Transverse colon (tissue), 4 donors: ENCODE results near the gene CYP3A7. TPM values are rescaled to one million over a fixed set of nuclear protein-coding genes. Genes with fewer than 3 reads are reported as not detected.
"Not testable (repeated sequence)": the region's sequence is repeated elsewhere in the genome, so short reads cannot be mapped to it uniquely, and the experiment has no call there.

ENCODE experiments used
- DNase-seq: peaks from one replicate; pipeline ENCODE4 v3.0.0-alpha.2; 2019
- H3K27ac ChIP-seq, 4 donors: fragments of 200-600 bp; sonication (generic); 2 replicates each; pipeline ENCODE4 v1.5.1; 2016 to 2018; ENCODE audit warnings: inconsistent platforms in 4 of 4
- H3K27me3 ChIP-seq: fragments of 200-600 bp; sonication (generic); 2 replicates; pipeline ENCODE4 v1.5.1; 2017; ENCODE audit warnings: inconsistent platforms
- H3K36me3 ChIP-seq, 4 donors: fragments of 200-600 bp; sonication (generic); 2 replicates each; pipeline ENCODE4 v1.5.1; 2017 to 2019; ENCODE audit warnings: inconsistent platforms in 4 of 4
- H3K4me1 ChIP-seq, 4 donors: fragments of 200-600 bp; sonication (generic); 2 replicates each; pipeline ENCODE4 v1.5.1; 2017 to 2020; ENCODE audit warnings: inconsistent platforms in 4 of 4
- H3K4me3 ChIP-seq, 4 donors: fragments of 200-600 bp; sonication (generic); 1 replicate in 1 of 4; 2 replicates in 3 of 4; pipeline versions ENCODE4 v1.5.1 to v1.6.1; 2017 to 2019; ENCODE audit warnings: inconsistent platforms in 4 of 4
- H3K9me3 ChIP-seq, 2 donors: fragments of 200-600 bp; sonication (generic); 2 replicates each; pipeline ENCODE4 v1.5.1; 2017 to 2019; ENCODE audit warnings: inconsistent platforms in 2 of 2
- EP300 ChIP-seq: sonication (generic); formaldehyde crosslinking; IDR thresholded peaks from one replicate; pipeline ENCODE4 v1.6.1; 2017; ENCODE audit warnings: antibody characterized with exemption, low read depth
- POLR2A ChIP-seq: fragments of 450-650 bp; IDR thresholded peaks from one replicate; pipeline ENCODE4 v1.6.1; 2016; ENCODE audit warnings: antibody characterized with exemption, mild to moderate bottlenecking, moderate library complexity
- POLR2AphosphoS5 ChIP-seq, 3 donors: sonication (generic); formaldehyde crosslinking; IDR thresholded peaks; one replicate each; pipeline ENCODE4 v1.6.1; 2016; ENCODE audit warnings: antibody characterized with exemption in 3 of 3
- WGBS, 2 donors: methylation state at CpG; one replicate each; pipeline ENCODE4 v1.1.5; 2018; ENCODE audit warnings: low coverage in 1 of 2; 5-methylcytosine and 5-hydroxymethylcytosine counted together
- in situ Hi-C, 4 donors: fragments of 200-750 bp; cut with MboI; loops; one replicate each; pipeline versions ENCODE4 v1.15.0 to v1.15.1; 2017; ENCODE audit warnings: low sequenced_read_pairs in 3 of 4, low pct_ligation_motif_present in 1 of 4, low pct_unique_long_range_greater_than_20kb in 1 of 4
- intact Hi-C: fragments of 100-400 bp; cut with DNase I; formaldehyde crosslinking; loops from one replicate; pipeline ENCODE4 v1.15.1; 2023; ENCODE audit warnings: low total_unique reads
- total RNA-seq, 4 donors: library from RNA; depleted of rRNA; stranded (reverse); fragments of >200 nt; gene quantifications; one replicate each; pipeline ENCODE4 v1.1.0, GENCODE V29; 2016
- TF ChIP-seq, protein P1 (sequence below), 5 experiments: fragments of 200-600 bp in 3 of 5; fragments of 450-650 bp in 2 of 5; sonication (generic) in 3 of 5; IDR thresholded peaks; 1 replicate in 2 of 5; 2 replicates in 3 of 5; pipeline ENCODE4 v1.5.1; 2016 to 2017; ENCODE audit warnings: antibody characterized with exemption in 5 of 5, inconsistent platforms in 3 of 5, mild to moderate bottlenecking in 2 of 5, moderate library complexity in 1 of 5

Gene CYP3A7
- total RNA-seq, 4 donors from 2014 or later = 0.95 to 3.0 (median 0.96) TPM; not detected in 1

DNA sequence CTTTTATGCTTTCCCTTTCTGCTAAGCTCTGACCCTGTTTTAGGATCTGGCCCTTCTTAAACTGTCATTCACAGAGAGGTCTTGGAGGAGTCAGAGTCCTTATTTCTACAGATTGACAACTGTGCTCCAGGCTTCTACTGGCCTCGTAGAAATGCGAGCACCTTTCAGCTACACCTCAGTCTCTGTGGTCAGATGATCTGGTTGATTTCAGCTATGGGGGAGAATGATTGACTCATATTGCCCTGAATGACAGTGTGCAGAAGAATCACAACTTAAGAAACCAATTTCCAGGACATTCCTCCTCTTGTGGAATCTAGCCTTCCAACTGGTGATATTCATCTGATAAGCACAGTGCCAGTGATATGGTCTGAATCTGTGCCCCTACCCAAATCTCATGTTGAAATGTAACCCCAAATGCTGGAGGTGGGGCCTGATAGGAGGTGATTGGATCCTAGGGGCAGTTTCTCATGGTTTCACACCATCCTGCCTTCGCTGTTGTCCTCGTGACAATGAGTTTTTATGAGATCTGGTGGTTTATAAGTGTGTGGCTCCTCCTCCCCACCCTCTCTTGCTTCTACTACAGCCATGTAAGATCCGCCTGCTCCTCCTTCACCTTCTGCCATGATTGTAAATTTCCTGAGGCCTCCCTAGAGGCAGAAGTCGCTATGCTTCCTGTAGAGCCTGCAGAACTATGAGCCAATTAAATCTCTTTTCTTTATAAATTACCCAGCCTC, 14.0 kb upstream of the CYP3A7 start:
- DNase-seq = no peak
- Histone ChIP-seq H3K4me1 (peaks cover 4 to 23% (median 10%) of the 10 kb centered on the region in 4 donors), H3K36me3 (no peaks in the 10 kb centered on the region), H3K9me3 (no peaks in the 10 kb centered on the region), H3K27ac (no peak overlapping the region), H3K4me3 (no peak overlapping the region), H3K27me3 (no peaks in the 10 kb centered on the region)
- in situ Hi-C loops = no loop called here
- TF ChIP-seq, protein P1, sequence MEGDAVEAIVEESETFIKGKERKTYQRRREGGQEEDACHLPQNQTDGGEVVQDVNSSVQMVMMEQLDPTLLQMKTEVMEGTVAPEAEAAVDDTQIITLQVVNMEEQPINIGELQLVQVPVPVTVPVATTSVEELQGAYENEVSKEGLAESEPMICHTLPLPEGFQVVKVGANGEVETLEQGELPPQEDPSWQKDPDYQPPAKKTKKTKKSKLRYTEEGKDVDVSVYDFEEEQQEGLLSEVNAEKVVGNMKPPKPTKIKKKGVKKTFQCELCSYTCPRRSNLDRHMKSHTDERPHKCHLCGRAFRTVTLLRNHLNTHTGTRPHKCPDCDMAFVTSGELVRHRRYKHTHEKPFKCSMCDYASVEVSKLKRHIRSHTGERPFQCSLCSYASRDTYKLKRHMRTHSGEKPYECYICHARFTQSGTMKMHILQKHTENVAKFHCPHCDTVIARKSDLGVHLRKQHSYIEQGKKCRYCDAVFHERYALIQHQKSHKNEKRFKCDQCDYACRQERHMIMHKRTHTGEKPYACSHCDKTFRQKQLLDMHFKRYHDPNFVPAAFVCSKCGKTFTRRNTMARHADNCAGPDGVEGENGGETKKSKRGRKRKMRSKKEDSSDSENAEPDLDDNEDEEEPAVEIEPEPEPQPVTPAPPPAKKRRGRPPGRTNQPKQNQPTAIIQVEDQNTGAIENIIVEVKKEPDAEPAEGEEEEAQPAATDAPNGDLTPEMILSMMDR (IDR thresholded peaks at IDR 0.05) = no peak
- TF ChIP-seq POLR2A (no peak), EP300 (no peak), POLR2AphosphoS5 (IDR thresholded peaks at IDR 0.05) (no peak)
- 78 to 90% methylated on average over 4 to 6 of the region's 6 CpGs for WGBS, 2 donors
- intact Hi-C loops = no loop called here

DNA sequence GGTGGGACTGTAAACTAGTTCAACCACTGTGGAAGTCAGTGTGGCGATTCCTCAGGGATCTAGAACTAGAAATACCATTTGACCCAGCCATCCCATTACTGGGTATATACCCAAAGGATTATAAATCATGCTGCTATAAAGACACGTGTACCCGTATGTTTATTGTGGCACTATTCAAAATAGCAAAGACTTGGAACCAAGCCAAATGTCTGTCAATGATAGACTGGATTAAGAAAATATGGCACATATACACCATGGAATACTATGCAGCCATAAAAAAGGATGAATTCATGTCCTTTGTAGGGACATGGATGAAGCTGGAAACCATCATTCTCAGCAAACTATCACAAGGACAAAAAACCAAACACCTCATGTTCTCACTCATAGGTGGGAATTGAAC, 11.9 kb upstream of the CYP3A7 start:
- intact Hi-C loops, H3K4me3 ChIP-seq, H3K36me3 ChIP-seq, H3K27ac ChIP-seq, in situ Hi-C loops, H3K27me3 ChIP-seq, DNase-seq, H3K9me3 ChIP-seq: not testable (repeated sequence)
- peaks cover 2 to 13% (median 6%) of the 10 kb centered on the region in 4 donors for H3K4me1 ChIP-seq
- WGBS, 2 donors = 59% methylated on average over 3 of the region's 3 CpGs; no CpG with 5 or more reads in 1 of the 2 donors

DNA sequence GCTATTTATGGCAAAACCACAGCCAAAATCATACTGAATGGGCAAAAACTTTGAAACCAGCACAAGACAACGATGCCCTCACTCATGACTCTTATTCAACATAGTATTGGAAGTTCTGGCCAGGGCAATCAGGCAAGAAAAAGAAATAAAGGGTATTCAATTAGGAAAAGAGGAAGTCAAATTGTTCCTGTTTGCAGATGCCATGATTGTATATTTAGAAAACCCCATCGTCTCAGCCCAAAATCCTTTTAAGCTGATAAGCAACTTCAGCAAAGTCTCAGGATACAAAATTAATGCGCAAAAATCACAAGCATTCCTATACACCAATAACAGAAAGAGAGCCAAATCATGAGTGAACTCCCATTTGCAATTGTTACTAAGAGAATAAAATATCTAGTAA, 10.4 kb upstream of the CYP3A7 start:
- intact Hi-C loops, DNase-seq, H3K27me3 ChIP-seq, H3K4me3 ChIP-seq, H3K4me1 ChIP-seq, H3K9me3 ChIP-seq, H3K27ac ChIP-seq, in situ Hi-C loops, H3K36me3 ChIP-seq: not testable (repeated sequence)
- WGBS, 2 donors = 75 to 78% methylated on average over 1 to 3 of the region's 3 CpGs

DNA sequence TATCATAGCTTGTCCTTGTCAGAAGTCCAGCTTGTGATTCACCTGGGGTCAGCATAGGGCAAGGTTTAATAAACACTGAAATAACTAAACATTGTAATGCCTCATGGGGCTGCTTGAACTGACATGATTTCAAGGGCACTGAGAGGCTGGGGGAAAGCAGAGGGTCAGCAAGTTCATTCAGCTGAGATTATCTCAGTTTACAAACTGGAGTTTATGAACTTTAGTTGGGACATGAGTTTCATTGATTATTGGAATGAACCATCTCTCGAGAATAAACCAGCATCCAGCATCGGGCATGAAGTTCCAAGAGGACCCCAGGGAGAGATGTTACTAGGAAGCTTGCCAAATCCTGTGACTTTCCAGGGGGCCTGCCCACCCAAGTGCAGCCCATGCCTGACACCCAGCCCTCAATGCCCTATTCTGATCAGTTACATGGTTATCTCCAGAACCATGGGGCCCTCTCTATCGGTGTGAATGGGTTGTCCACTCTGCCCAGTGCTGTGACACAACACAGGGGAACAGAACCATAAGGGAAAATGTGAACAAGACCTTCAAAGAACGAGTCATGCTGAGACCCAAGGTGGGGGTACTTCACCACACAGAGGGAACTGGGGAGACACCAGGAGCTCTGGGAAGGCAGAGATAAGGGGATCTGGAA, 7.9 kb upstream of the CYP3A7 start:
- TF ChIP-seq POLR2A (no peak), POLR2AphosphoS5 (IDR thresholded peaks at IDR 0.05) (no peak), EP300 (no peak)
- TF ChIP-seq, protein P1 (IDR thresholded peaks at IDR 0.05) = no peak
- in situ Hi-C loops = no loop called here
- no peaks in the 10 kb centered on the region for H3K4me1 ChIP-seq
- 50 to 84% methylated on average over 1 to 4 of the region's 4 CpGs for WGBS, 2 donors
- no peaks in the 10 kb centered on the region for H3K9me3 ChIP-seq
- no peaks in the 10 kb centered on the region for H3K27me3 ChIP-seq
- intact Hi-C loops = no loop called here
- no peak overlapping the region for H3K4me3 ChIP-seq
- no peak for DNase-seq
- no peaks in the 10 kb centered on the region for H3K36me3 ChIP-seq
- no peak overlapping the region for H3K27ac ChIP-seq

DNA sequence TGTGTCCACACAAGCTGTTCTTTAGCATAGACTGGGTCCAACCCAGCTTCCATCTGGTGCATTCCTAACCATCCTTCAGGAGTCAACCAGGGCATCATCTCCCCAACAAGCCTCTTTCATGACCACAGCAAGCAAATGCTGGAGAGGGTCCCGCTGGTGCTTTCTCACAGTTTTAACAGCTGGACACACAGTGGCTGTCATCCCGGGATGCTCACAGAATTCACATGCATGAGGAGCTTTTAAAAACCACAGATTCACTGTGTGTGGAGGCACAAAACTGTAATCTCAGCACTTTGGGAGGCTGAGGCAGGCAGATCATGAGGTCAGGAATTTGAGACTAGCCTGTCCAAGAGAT, 6.4 kb upstream of the CYP3A7 start:
- Histone ChIP-seq H3K4me1 (no peaks in the 10 kb centered on the region), H3K4me3 (no peak overlapping the region), H3K9me3 (no peaks in the 10 kb centered on the region), H3K27me3 (no peaks in the 10 kb centered on the region), H3K36me3 (no peaks in the 10 kb centered on the region), H3K27ac (no peak overlapping the region)
- in situ Hi-C loops (no loop called here), intact Hi-C loops (no loop called here)
- WGBS, 2 donors = 75% methylated on average over 2 of the region's 2 CpGs; no CpG with 5 or more reads in 1 of the 2 donors
- TF ChIP-seq POLR2AphosphoS5 (IDR thresholded peaks at IDR 0.05) = no peak
- no peak for TF ChIP-seq EP300
- no peak for DNase-seq
